ENCODE data around the gene TRAPPC3L.

GRCh38 chr6:116463301-116463700 is 82.2 kb downstream of the TRAPPC3L start:
- TF ChIP-seq, protein P1, sequence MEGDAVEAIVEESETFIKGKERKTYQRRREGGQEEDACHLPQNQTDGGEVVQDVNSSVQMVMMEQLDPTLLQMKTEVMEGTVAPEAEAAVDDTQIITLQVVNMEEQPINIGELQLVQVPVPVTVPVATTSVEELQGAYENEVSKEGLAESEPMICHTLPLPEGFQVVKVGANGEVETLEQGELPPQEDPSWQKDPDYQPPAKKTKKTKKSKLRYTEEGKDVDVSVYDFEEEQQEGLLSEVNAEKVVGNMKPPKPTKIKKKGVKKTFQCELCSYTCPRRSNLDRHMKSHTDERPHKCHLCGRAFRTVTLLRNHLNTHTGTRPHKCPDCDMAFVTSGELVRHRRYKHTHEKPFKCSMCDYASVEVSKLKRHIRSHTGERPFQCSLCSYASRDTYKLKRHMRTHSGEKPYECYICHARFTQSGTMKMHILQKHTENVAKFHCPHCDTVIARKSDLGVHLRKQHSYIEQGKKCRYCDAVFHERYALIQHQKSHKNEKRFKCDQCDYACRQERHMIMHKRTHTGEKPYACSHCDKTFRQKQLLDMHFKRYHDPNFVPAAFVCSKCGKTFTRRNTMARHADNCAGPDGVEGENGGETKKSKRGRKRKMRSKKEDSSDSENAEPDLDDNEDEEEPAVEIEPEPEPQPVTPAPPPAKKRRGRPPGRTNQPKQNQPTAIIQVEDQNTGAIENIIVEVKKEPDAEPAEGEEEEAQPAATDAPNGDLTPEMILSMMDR (IDR thresholded peaks at IDR 0.05; ENCODE audit: poor library complexity, severe bottlenecking), result no peak
- no peak for TF ChIP-seq POLR2AphosphoS5 (IDR thresholded peaks at IDR 0.05)
- TF ChIP-seq EZH2 (IDR thresholded peaks at IDR 0.05; ENCODE audit: borderline replicate concordance, insufficient read depth, low read length, poor library complexity, severe bottlenecking), result no peak
- no peak for TF ChIP-seq EP300 (conservative IDR thresholded peaks at IDR 0.05; ENCODE audit: poor library complexity, severe bottlenecking)
- TF ChIP-seq, protein P2, sequence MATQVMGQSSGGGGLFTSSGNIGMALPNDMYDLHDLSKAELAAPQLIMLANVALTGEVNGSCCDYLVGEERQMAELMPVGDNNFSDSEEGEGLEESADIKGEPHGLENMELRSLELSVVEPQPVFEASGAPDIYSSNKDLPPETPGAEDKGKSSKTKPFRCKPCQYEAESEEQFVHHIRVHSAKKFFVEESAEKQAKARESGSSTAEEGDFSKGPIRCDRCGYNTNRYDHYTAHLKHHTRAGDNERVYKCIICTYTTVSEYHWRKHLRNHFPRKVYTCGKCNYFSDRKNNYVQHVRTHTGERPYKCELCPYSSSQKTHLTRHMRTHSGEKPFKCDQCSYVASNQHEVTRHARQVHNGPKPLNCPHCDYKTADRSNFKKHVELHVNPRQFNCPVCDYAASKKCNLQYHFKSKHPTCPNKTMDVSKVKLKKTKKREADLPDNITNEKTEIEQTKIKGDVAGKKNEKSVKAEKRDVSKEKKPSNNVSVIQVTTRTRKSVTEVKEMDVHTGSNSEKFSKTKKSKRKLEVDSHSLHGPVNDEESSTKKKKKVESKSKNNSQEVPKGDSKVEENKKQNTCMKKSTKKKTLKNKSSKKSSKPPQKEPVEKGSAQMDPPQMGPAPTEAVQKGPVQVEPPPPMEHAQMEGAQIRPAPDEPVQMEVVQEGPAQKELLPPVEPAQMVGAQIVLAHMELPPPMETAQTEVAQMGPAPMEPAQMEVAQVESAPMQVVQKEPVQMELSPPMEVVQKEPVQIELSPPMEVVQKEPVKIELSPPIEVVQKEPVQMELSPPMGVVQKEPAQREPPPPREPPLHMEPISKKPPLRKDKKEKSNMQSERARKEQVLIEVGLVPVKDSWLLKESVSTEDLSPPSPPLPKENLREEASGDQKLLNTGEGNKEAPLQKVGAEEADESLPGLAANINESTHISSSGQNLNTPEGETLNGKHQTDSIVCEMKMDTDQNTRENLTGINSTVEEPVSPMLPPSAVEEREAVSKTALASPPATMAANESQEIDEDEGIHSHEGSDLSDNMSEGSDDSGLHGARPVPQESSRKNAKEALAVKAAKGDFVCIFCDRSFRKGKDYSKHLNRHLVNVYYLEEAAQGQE (IDR thresholded peaks at IDR 0.05; ENCODE audit: borderline replicate concordance), result no peak
- TF ChIP-seq TAF1 (IDR thresholded peaks at IDR 0.05; ENCODE audit: low read depth), result no peak

Data from neural cell (in vitro differentiated cells).